Measurements from ENCODE around the gene TMEM238.
"Not testable (repeated sequence)": the region's sequence is repeated elsewhere in the genome, so short reads cannot be mapped to it uniquely, and the experiment has no call there.

The TMEM238 gene

DNA sequence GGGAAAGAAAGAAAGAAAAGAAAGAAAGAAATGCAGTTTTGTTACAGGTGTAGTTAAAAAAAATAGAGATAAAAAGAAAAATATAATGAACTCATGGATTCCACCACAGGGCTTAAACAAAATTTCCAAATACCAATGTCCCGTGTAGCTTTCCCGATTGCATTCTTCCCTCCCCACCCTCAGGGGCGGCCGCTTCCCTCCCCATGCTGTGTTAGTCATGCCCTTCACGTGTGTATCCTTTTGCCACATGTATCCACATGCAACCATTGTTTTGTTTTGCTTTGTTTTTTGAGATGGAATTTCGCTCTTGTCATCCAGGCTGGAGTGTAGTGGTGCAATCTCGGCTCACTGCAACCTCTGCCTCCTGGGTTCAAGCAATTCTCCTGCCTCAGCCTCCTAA lies 48.0 kb downstream of the TMEM238 start:
- no peak for DNase-seq

DNA sequence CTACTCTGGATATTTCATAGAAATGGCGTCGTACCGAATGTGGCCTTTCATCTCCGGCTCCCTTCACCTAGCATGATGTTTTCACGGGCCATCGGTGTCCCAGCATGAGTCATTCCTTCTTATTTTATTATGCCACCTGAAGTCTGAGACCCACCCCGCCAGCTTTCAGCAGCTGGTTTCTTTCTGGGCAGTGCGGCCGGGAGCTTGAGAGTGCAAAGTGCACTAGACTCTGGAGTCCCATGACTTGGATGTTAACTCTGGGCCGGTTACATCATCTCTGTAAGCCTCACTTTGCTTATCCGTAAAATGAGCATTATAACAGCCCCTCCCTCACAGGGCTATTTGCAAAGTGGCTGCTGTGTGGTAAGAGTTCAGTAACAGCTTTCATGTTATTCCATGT lies 50.2 kb downstream of the TMEM238 start:
- no peak for DNase-seq

DNA sequence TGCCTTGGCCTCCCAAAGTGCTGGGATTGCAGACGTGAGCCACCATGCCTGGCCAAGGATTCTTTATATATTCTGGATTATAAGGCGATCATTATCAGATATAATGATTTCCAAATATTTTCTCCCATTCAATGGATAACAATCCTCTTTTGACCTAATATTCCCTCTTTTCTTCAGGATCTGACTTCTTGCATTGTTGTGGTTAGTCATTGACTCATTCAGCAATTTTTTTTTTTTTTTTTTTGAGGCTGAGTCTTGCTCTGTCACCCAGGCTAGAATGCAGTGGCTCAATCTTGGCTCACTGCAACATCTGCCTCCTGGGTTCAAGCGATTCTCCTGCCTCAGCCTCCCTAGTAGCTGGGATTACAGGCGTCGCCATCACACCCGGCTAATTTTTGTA lies 54.3 kb downstream of the TMEM238 start:
- DNase-seq, result not testable (repeated sequence)
